ENCODE results near the gene BTBD3.

Gene BTBD3

DNA sequence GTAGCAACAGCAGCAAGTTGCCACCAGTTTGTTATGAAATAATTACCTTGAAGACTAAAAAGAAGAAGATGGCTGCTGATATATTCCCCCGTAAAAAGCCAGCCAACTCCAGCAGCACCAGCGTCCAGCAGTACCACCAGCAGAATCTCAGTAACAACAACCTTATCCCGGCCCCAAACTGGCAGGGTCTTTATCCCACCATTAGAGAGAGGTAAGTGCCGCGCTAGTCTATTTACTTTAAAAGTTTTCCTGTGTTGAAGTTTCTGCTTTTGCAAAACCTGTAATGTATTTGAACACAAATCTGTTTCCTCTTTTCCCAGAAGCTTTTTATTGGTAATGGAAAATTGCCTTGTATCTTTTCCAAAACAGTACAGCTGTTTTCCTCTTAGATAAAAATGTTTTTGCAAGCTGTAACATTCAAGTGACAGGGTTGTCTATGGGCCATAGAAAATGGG, 725 bp downstream of the BTBD3 start:
- no peak for DNase-seq

- no peak for DNase-seq
These were observed 1.3 kb downstream of the BTBD3 start for GRCh38 chr20:11918981-11919380.

- no peak for DNase-seq
These were observed 1.9 kb downstream of the BTBD3 start for GRCh38 chr20:11919581-11919980.

GRCh38 chr20:11920083-11920482, 2.4 kb downstream of the BTBD3 start:
- DNase-seq = no peak

GRCh38 chr20:11921321-11921720, 3.6 kb downstream of the BTBD3 start:
- DNase-seq = no peak

DNA sequence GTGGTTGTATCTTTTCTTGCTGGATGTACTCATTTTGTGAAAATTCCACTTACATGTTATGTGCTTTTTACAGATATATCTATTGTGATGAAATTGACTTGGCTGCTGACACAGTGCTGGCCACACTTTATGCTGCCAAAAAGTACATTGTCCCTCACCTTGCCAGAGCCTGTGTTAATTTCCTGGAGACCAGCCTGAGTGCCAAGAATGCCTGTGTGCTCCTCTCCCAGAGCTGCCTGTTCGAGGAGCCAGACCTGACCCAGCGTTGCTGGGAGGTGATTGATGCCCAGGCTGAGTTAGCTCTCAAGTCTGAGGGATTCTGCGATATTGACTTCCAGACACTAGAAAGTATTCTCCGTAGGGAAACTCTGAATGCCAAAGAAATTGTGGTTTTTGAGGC, 4.9 kb downstream of the BTBD3 start:
- no peak for DNase-seq

DNA sequence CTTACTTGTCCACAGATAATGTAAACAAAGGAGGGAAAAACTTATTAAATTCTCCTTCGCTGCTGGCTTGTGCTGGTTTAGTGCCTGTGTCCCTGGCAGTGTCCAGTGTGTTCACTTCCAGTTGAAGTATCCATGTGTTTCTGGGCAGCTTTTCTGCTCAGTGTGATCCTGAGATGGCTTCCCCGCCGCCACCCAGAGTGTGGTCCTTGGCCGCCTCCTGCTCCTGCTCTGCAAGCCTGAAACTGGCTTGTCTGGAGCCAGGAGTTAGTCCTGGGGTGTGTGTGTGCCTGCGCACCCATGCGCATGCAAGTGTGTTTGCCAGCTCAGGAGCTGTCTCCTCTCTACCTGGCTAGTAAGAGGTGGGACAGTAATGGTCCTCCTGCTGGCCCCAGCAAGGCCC, 7.2 kb downstream of the BTBD3 start:
- no peak for DNase-seq

DNA sequence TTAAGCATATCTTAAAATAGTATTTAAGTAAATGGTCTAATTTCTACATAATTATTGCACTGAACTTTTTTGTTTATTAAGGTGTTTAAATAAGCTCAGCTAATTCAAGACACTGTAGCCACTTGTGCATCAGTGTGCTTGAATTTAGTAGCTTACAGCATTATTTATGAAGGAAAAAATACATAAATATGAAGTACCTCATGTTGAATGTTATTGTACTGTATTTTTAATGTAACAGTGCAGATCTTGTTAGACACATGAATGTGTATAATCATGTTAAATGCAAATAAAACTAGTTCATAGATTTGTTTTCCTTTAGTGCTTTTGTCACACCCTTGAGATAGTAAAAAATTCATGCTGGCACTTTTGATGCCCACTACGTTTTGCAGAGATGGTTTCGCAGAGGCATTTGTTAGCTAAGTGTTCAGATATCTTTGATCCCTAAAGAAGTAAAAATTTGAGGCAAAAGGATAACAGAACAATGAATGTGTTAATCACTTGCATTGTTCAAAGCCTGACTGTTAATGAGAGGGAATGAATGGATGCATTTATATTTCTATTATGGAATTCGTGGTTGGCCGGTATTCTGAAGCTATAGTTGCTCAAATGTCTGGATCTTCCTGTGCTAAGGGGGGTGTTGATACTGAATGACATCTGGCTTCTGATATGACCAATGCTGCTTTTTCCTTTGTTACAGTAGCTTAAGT, 8.8 kb downstream of the BTBD3 start:
- no peak for DNase-seq

DNA sequence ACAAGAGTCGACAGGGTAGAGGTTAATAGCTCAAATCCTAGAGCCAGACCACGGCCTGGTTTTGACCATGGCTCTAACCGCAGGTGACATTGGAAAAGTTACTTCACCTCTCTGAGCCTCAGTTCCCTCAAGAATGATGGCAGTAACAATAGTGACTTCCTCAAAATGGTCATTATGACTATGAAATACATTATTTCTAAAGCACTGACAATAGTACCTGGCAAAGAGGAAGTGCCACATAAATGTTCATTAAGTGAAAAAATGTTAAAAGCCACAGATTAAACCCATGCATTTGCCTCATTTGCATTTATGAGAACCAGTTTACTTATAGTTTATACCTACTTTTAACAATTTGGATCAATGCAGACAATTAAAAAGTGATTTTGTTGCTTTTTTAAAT, 12.3 kb downstream of the BTBD3 start:
- no peak for DNase-seq

- no peak for DNase-seq
These were observed 17.8 kb downstream of the BTBD3 start for GRCh38 chr20:11935212-11936154.

- DNase-seq = no peak
These were observed 18.5 kb downstream of the BTBD3 start for GRCh38 chr20:11936157-11936556.

DNA sequence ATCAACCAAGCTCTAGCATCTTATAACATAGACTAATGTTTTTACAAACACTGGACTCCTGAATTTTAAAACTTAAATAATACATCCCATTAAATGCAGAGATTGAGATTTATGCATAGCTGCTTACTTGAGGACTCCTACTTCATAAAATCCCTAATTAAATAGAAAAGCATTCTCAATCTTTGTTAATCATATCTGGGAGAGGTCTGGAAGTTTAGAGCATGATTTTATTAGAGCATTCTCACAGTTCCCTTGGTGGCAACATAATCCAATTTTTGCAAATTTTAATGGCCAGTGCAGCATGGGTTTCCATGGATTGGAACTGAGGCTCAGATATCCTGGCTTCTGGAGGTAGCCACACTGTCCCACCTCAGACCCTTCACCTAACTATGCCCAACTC, 19.5 kb downstream of the BTBD3 start:
- no peak for DNase-seq

DNA sequence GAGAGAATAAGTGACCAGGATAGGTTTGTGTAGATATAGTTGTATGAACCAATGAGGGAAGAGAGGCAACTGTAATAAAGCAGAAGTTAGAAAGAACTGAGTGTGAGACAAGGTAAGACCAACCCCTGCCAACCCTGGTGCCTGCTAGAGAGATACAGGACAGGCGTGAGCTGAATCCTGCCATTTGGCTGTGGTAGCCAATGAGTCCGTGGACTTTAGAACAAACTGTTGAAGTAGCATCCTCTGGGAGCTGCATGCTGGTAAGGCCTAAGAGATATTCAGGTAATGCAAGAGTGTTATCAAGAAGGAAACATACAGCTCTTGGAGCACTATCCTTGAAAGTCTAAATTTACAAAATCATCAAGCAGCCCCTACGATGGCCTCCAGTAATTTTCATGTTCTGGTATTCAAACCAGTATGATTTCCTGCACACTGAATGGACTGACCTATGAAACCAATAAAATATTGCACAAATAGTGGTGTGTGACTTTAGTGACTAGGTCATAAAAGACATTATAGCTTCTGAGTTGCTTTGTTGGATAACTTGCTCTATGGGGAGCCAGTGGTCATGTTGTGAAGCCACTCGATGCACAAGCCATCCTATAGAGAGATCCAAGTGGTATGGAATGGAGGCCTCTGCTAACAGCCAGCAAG, 24.0 kb downstream of the BTBD3 start:
- no peak for DNase-seq

DNA sequence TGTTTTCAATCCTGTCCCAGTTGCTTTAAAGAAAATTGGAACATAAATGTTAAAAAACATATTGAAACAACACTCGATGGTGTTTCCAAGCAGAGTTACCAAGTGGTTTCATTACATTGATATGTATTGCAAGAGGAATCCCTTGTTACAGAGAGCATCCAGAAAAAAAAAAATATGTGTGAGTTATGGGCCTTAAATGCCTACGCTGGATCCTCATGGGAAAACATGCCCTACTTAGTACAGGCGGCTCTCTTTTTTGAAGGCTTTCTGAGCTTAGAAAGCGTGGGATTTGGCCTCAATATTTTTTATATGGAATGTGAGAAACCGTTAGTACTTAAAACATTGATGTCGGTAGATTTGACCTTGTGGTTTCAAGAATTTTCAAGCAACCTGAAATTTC, 26.1 kb downstream of the BTBD3 start:
- DNase-seq = no peak

DNA sequence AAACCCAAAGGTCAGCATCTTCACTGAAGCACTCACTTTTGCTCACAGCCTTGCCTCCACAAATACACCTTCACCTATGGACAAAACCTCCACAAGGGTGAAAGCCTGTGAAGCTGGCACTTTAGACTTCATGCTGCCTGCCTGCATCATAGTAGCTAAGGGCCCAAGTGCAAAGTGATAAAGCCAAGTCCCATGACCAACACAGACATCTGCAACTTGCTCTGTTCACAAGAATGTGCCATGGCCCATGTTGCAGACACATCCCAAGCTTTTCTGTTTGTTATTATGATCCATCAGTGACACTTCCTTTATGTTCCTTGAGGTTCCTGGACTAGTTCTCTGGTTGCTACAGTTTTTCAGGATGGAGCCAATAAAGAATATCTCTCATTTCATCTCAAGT, 31.1 kb downstream of the BTBD3 start:
- DNase-seq = no peak

- no peak for DNase-seq
These were observed 32.0 kb downstream of the BTBD3 start for GRCh38 chr20:11949711-11950110.

DNA sequence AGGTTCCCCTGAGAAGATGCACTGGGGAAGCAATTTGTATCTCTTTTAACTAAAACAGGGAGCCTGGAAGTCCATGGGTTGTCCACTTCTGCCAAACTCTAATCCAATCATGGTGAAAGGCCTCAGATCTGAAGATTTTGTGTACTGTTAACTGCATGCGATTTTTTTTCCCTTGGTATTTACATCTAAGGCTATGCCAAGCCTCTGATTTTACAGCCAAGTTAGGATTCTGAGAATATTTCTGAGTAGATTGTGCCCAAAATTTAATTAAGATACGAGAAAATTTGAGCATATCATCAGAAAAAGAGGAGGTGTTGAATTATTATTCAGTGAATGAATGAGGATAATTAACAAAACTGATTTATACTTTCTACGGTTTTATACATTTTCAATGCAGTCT, 34.0 kb downstream of the BTBD3 start:
- no peak for DNase-seq

DNA sequence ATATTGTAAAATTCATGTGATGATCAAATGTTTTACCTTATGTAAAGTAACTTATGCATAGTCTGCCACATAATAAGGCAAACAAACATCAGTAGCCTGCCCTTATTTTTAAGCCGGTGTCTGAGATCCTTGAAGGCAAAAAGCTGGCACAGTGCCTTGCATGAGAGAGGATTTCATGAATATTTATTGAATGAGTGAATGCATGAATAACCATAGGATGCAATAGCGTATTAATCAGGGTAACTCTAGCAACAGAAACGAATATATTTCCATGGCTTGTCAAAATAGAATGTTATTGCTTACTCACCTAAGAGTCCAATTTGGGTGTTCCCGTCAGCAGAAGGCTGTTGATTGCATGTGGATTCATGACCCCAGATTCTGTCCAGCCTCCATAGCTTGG, 34.9 kb downstream of the BTBD3 start:
- no peak for DNase-seq

DNA sequence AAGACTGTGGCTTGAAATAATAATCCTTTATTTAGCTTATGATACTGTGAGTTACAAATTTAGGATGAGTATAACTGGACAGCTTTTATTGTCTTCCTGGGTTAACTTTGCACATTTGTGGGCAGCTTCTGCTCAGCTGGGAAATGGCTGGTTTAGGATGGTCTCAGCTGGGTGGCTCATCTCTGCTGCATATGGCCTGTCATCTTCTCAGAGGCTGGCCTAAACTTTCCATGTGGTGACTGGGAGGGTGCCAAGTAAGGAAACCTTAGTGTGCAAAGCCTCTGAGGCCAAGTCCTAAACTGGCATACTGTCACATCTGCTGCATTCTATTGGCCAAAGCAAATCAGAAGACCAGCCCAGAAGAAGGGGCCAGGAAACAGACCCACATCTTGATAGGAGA, 40.2 kb downstream of the BTBD3 start:
- no peak for DNase-seq

GRCh38 chr20:11958855-11959254, 41.2 kb downstream of the BTBD3 start:
- DNase-seq = no peak

DNA sequence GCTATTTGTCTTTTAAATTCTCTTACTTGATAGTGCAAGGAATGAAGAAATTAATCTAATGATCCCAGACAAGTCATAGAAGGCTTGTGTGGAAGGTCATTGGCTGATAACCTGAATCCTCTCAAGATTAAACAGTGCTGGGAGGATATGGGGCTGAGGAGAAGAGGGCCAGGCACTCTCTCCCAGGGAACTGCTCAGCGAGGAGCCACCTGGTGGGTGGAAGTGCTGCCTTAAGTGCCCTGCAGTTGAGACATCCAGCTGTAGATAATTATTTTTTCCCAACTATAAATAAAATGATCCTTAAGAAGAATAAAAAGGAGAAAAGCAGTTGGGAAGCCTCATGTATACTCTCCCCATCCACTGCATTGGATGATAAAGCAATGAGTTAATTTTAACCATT, 47.9 kb downstream of the BTBD3 start:
- DNase-seq = no peak

DNA sequence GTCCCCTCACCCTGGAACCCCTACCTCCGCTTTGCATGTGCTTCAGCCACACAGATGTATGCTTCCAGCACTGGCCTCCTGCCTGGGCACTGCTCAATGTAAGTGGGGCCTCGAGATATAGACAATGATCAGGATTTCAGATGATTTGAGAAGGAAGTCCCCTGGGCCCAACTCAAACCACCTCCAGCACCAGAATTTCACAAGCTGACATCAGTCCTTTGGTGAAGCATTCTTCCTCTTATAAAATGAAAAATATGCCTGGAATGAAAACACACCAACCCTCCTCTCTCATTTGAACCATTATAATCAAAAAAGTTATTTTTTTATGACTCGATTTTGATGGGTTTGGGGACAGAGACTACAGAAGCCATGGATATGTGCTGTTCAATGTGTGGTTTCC, 48.5 kb downstream of the BTBD3 start:
- DNase-seq = no peak

- DNase-seq = no peak
These were observed 52.6 kb downstream of the BTBD3 start for GRCh38 chr20:11970243-11970836.
